H1 (cell line): Measurements from ENCODE around the gene AFG1L. TPM values are rescaled to one million over a fixed set of nuclear protein-coding genes. Genes with fewer than 3 reads are reported as not detected.

ENCODE experiments used
- CTCF ChIA-PET: fragments of 300-600 bp; sonication (Branson Sonifier 250); formaldehyde crosslinking; loops from one replicate; lab custom pipeline; 2021; ENCODE audit not compliant: partially characterized antibody; lab: Charles Lee
- POLR2A ChIA-PET: fragments of 300-600 bp; sonication (Branson Sonifier 250); formaldehyde crosslinking; loops from one replicate; lab custom pipeline; 2021; ENCODE audit warnings: inconsistent platforms; ENCODE audit not compliant: partially characterized antibody; lab: Charles Lee
- DNase-seq, 2 experiments: peaks; one replicate each; pipeline versions ENCODE4 v3.0.0 to v3.0.0-alpha.2; 2010 to 2022; ENCODE audit warnings: low spot score in 2 of 2, low read depth in 1 of 2, mixed read lengths in 1 of 2
- FAIRE-seq: peaks from 2 replicates; lab custom pipeline; 2011; peaks lifted over from hg19 to GRCh38; lab: Jason Lieb, UNC
- H2AFZ ChIP-seq: 2 replicates; pipeline ENCODE4 v1.8.1; 2012; ENCODE audit warnings: low read length, inconsistent platforms
- H2AK5ac ChIP-seq: 2 replicates; pipeline ENCODE4 v1.6.1; 2013; ENCODE audit warnings: low read depth, low read length
- H2BK120ac ChIP-seq: replicated peaks from 2 replicates; pipeline ENCODE3; 2013; ENCODE audit warnings: low read depth, low read length, inconsistent platforms
- H2BK12ac ChIP-seq: 2 replicates; pipeline ENCODE4 v1.6.1; 2013; ENCODE audit warnings: low read depth, low read length
- H2BK15ac ChIP-seq: 2 replicates; pipeline ENCODE4 v1.6.1; 2013; ENCODE audit warnings: low read length
- H2BK20ac ChIP-seq: 2 replicates; pipeline ENCODE4 v1.6.1; 2013; ENCODE audit warnings: low read length
- H2BK5ac ChIP-seq: 2 replicates; pipeline ENCODE4 v1.6.1; 2013; ENCODE audit warnings: low read depth, low read length
- H3K14ac ChIP-seq: 2 replicates; pipeline ENCODE4 v1.6.1; 2013; ENCODE audit warnings: inconsistent platforms; ENCODE audit not compliant: insufficient read length
- H3K18ac ChIP-seq: 2 replicates; pipeline ENCODE4 v1.6.1; 2013; ENCODE audit warnings: low read length; ENCODE audit errors: extremely low read depth
- H3K23ac ChIP-seq: 2 replicates; pipeline ENCODE4 v1.6.1; 2013; ENCODE audit warnings: inconsistent platforms; ENCODE audit not compliant: insufficient read length
- H3K23me2 ChIP-seq: 2 replicates; pipeline ENCODE4 v1.6.1; 2013; ENCODE audit warnings: low read depth, low read length
- H3K27ac ChIP-seq: 2 replicates; pipeline ENCODE4 v1.6.1; 2011; ENCODE audit warnings: low read depth, low read length, inconsistent platforms
- H3K27me3 ChIP-seq, 4 experiments: replicated peaks in 1 of 4; 1 replicate in 1 of 4; 2 replicates in 3 of 4; pipeline versions ENCODE4 v1.6.1 to v1.8.1; 2011 to 2013; ENCODE audit warnings: low read length in 3 of 4, mild to moderate bottlenecking in 3 of 4, inconsistent platforms in 2 of 4, mixed read lengths in 2 of 4, moderate library complexity in 1 of 4; ENCODE audit not compliant: control insufficient read depth in 3 of 4, insufficient read depth in 3 of 4; ENCODE audit errors: extremely low read depth in 1 of 4
- H3K36me3 ChIP-seq, 4 experiments: 2 replicates each; pipeline versions ENCODE4 v1.6.1 to v1.8.1; 2011 to 2013; ENCODE audit warnings: mild to moderate bottlenecking in 4 of 4, low read length in 3 of 4, moderate library complexity in 2 of 4, control low read depth in 1 of 4, inconsistent platforms in 1 of 4; ENCODE audit not compliant: insufficient read depth in 4 of 4, control insufficient read depth in 2 of 4
- H3K4ac ChIP-seq: replicated peaks from 2 replicates; pipeline ENCODE3; 2013; ENCODE audit warnings: low read length, low read depth, mixed read lengths, inconsistent platforms; ENCODE audit not compliant: insufficient read length
- H3K4me1 ChIP-seq, 4 experiments: replicated peaks in 1 of 4; 1 replicate in 1 of 4; 2 replicates in 3 of 4; pipeline versions ENCODE4 v1.6.1 to v1.8.1; 2011 to 2013; ENCODE audit warnings: low read length in 3 of 4, inconsistent platforms in 2 of 4, mixed read lengths in 1 of 4; ENCODE audit not compliant: insufficient read depth in 4 of 4, control insufficient read depth in 3 of 4
- H3K4me2 ChIP-seq, 2 experiments: 2 replicates each; pipeline versions ENCODE4 v1.6.1 to v1.8.1; 2011 to 2013; ENCODE audit warnings: low read depth in 2 of 2, low read length in 2 of 2, control low read depth in 1 of 2, inconsistent platforms in 1 of 2, mild to moderate bottlenecking in 1 of 2; ENCODE audit not compliant: insufficient read depth in 1 of 2
- H3K4me3 ChIP-seq, 4 experiments: fragments of 200-600, 300-600 bp in 1 of 4; sonication (generic), shearing (Covaris generic), sonication (Bioruptor Twin) in 1 of 4; 2 replicates each; pipeline versions ENCODE4 v1.5.1 to v1.8.1; 2011 to 2016; ENCODE audit warnings: low read length in 4 of 4, low read depth in 3 of 4, control low read depth in 2 of 4, inconsistent platforms in 2 of 4, mild to moderate bottlenecking in 2 of 4, mixed read lengths in 1 of 4, moderate library complexity in 1 of 4; ENCODE audit not compliant: insufficient read depth in 2 of 4; ENCODE audit errors: extremely low read depth in 1 of 4
- H3K56ac ChIP-seq: replicated peaks from 2 replicates; pipeline ENCODE3; 2013; ENCODE audit warnings: low read depth, mild to moderate bottlenecking, mixed read lengths, low read length, inconsistent platforms; ENCODE audit not compliant: insufficient read length
- H3K79me1 ChIP-seq: 2 replicates; pipeline ENCODE4 v1.6.1; 2013; ENCODE audit warnings: low read depth, low read length, control low read depth
- H3K79me2 ChIP-seq, 2 experiments: 2 replicates each; pipeline versions ENCODE4 v1.6.1 to v1.8.1; 2012 to 2013; ENCODE audit warnings: low read length in 2 of 2, mild to moderate bottlenecking in 2 of 2, inconsistent platforms in 1 of 2; ENCODE audit not compliant: insufficient read depth in 2 of 2, control insufficient read depth in 1 of 2
- H3K9ac ChIP-seq, 4 experiments: replicated peaks in 1 of 4; 1 replicate in 1 of 4; 2 replicates in 3 of 4; pipeline versions ENCODE4 v1.6.1 to v1.8.1; 2011 to 2013; ENCODE audit warnings: low read depth in 3 of 4, low read length in 3 of 4, control low read depth in 2 of 4, mild to moderate bottlenecking in 2 of 4, moderate library complexity in 2 of 4, inconsistent platforms in 1 of 4; ENCODE audit errors: extremely low read depth in 1 of 4
- H3K9me3 ChIP-seq, 2 experiments: 2 replicates each; pipeline versions ENCODE4 v1.6.1 to v1.8.1; 2012 to 2013; ENCODE audit warnings: mild to moderate bottlenecking in 2 of 2, moderate library complexity in 2 of 2, control low read depth in 1 of 2, inconsistent platforms in 1 of 2, low read depth in 1 of 2, low read length in 1 of 2, mixed read lengths in 1 of 2; ENCODE audit not compliant: insufficient read depth in 2 of 2
- H4K20me1 ChIP-seq, 2 experiments: replicated peaks in 1 of 2; 2 replicates each; pipeline versions ENCODE3 to v1.8.1; 2011 to 2013; ENCODE audit warnings: inconsistent platforms in 2 of 2, low read length in 2 of 2, mild to moderate bottlenecking in 1 of 2; ENCODE audit not compliant: insufficient read depth in 2 of 2, control insufficient read depth in 1 of 2
- H4K5ac ChIP-seq: 2 replicates; pipeline ENCODE4 v1.6.1; 2013; ENCODE audit warnings: low read length, low read depth, mixed read lengths, inconsistent platforms; ENCODE audit not compliant: insufficient read length
- H4K8ac ChIP-seq: 2 replicates; pipeline ENCODE4 v1.8.0; 2013; ENCODE audit warnings: mild to moderate bottlenecking, moderate library complexity, low read length, inconsistent platforms; ENCODE audit not compliant: insufficient read depth; ENCODE audit errors: extremely low read depth
- H4K91ac ChIP-seq: replicated peaks from 2 replicates; pipeline ENCODE3; 2013; ENCODE audit warnings: low read length, mixed read lengths, inconsistent platforms; ENCODE audit not compliant: insufficient read length
- ASH2L ChIP-seq: fragments of 200-600, 300-600 bp; sonication (generic); IDR thresholded peaks from one replicate; pipeline ENCODE4 v1.7.1; 2017; ENCODE audit warnings: low read length
- CHD1 ChIP-seq: IDR thresholded peaks from 2 replicates; pipeline ENCODE4 v1.6.1; 2012; ENCODE audit warnings: low read depth, low read length, improper control_type of control experiment
- GTF2F1 ChIP-seq: IDR thresholded peaks from 2 replicates; pipeline ENCODE4 v1.6.1; 2012; ENCODE audit warnings: low read depth, low read length, improper control_type of control experiment, borderline replicate concordance
- NRF1 ChIP-seq: IDR thresholded peaks from 2 replicates; pipeline ENCODE4 v1.6.1; 2011; ENCODE audit warnings: mild to moderate bottlenecking, low read depth, low read length, improper control_type of control experiment
- SIN3A ChIP-seq, 2 experiments: IDR thresholded peaks in 1 of 2; conservative IDR thresholded peaks in 1 of 2; 2 replicates each; pipeline ENCODE4 v1.6.1; 2011 to 2012; ENCODE audit warnings: low read length in 2 of 2, improper control_type of control experiment in 1 of 2, low read depth in 1 of 2, mild to moderate bottlenecking in 1 of 2
- SIRT6 ChIP-seq: IDR thresholded peaks from one replicate; pipeline ENCODE4 v1.7.1; 2012; ENCODE audit warnings: low read length, inconsistent platforms
- ZNF274 ChIP-seq: IDR thresholded peaks from 2 replicates; pipeline ENCODE4 v1.7.0; 2012; ENCODE audit warnings: low read length, borderline replicate concordance; ENCODE audit errors: extremely low read depth
- WGBS, 2 experiments: shearing (Covaris generic) in 1 of 2; methylation state at CpG; one replicate each; pipeline versions ENCODE4 v1.1.6 to v1.1.7; 2013 to 2015; ENCODE audit warnings: low lambda C conversion rate in 2 of 2, mixed read lengths in 2 of 2, inconsistent platforms in 1 of 2, low coverage in 1 of 2, missing lambda C conversion rate in 1 of 2; ENCODE audit not compliant: insufficient replicate concordance in 2 of 2, insufficient coverage in 1 of 2, insufficient read length in 1 of 2; ENCODE audit errors: extremely low coverage in 1 of 2, missing lambda C conversion rate in 1 of 2; 5-methylcytosine and 5-hydroxymethylcytosine counted together
- long read RNA-seq, 2 experiments: library from RNA in 1 of 2; library from capped mRNA in 1 of 2; stranded (forward); transcript quantifications; one replicate each; pipeline ENCODE4 v2.0.0, GENCODE V29; 2021; ENCODE audit warnings: inconsistent platforms in 1 of 2
- polyA minus RNA-seq, 3 experiments: library from RNA; depleted of rRNA, polyadenylated mRNA; stranded (reverse); fragments of >200 nt; gene quantifications; 1 replicate in 2 of 3; 2 replicates in 1 of 3; pipeline ENCODE4 v1.2.3, GENCODE V29; 2011
- polyA plus RNA-seq, 7 experiments: library from polyadenylated mRNA; depleted of rRNA in 3 of 7; stranded (reverse) in 5 of 7; unstranded in 2 of 7; fragments of >200 nt in 5 of 7; fragments of 200-250 nt in 2 of 7; gene quantifications; 1 replicate in 5 of 7; 2 replicates in 1 of 7; 4 replicates in 1 of 7; pipeline versions ENCODE4 v1.2.1 to v1.2.3, GENCODE V29; 2011 to 2013; ENCODE audit warnings: missing spikeins in 2 of 7, mixed read lengths in 2 of 7
- total RNA-seq: library from RNA; stranded (reverse); fragmentation: NEBNext Ultra II Directional; extraction: Animal tissue kit (Norgen Biotek cat#: 25700); gene quantifications from 2 replicates; pipeline ENCODE4 v1.2.1, GENCODE V29; 2021

The AFG1L gene
- 5.7 and 7.8 TPM in 2 replicates for total RNA-seq
- polyA plus RNA-seq (2011; rRNA removed), result 0.98 and 1.2 TPM in 2 replicates
- 1.2 TPM for polyA plus RNA-seq (2011; cell fraction: cytosol; rRNA removed)
- 4.1 TPM for polyA plus RNA-seq (2011; cell fraction: nucleus; rRNA removed)
- 2.1 to 4.4 TPM (median 3.1 TPM) in 4 replicates for polyA plus RNA-seq (2012, experiment 1 of 2)
- 0.33 TPM for polyA plus RNA-seq (2012, experiment 2 of 2)
- 1.9 TPM for polyA plus RNA-seq (2013, experiment 1 of 2)
- polyA plus RNA-seq (2013, experiment 2 of 2), result 2.0 TPM
- 5.5 and 6.1 TPM in 2 replicates for polyA minus RNA-seq (2011; rRNA and poly(A)+ RNA removed)
- polyA minus RNA-seq (2011; cell fraction: cytosol; rRNA and poly(A)+ RNA removed), result 7.9 TPM
- 14.0 TPM for polyA minus RNA-seq (2011; cell fraction: nucleus; rRNA and poly(A)+ RNA removed)
- long read RNA-seq, experiment 1, full-length matches to known transcripts, result 1 of 5 reads
- long read RNA-seq, experiment 1, partial matches to known transcripts, result 0 of 5 reads
- long read RNA-seq, experiment 1, other reads (novel, unspliced or antisense), result 4 of 5 reads
- long read RNA-seq, experiment 2, full-length matches to known transcripts, result 5 of 8 reads
- long read RNA-seq, experiment 2, partial matches to known transcripts, result 1 of 8 reads
- long read RNA-seq, experiment 2, other reads (novel, unspliced or antisense), result 2 of 8 reads

DNA sequence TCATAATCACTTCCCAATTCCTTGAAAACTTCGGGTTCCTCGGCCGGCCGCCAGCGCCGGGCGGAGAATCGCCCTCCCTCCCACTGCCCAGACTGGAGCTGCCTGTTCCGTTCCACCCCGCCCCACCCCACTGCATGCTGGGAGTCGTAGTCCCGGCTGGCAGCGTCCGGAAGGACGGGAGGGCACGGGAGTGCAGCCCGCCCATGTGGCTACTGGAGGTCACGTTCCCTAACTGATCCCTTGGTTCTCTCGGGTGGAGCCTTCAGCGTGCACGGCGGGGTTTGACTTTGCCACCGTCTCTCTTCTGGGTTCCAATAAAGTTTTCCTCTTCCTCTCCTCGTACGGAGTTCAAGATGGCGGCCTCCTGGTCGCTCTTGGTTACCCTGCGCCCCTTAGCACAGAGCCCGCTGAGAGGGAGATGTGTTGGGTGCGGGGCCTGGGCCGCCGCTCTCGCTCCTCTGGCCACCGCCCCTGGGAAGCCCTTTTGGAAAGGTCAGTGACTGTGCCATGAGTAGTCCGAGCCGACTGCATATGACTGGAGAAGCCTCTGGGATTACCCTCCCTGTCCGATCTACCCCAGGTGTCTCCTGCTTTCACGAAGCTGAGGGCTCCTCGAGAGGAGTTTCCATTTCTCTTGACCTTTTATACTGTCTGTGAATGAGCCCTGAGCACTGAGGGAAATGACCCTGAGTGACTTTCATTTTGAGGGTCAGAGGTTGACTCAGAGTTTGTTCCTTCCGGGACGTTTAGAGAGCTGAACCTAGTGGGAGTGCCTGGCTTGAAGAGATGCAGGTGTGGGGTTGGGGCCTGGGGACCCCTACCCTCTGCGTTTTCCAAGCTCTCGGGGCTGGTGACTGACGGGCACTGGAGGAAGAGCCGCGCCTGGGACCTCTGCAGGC lies at the start of gene AFG1L:
AFG1L (plus strand) TSS at position 328 of the 899 bp plus-strand sequence; CDS start at position 354, 26 bp downstream.
- POLR2A ChIA-PET, result interaction anchor here (0.6 to 2.0 kb wide), 14 partner anchors 9 to 379 kb away, joined by 3 to 19 read pairs (median 4); partner anchors contain the start of gene SNX3
- no peak for FAIRE-seq
- TF ChIP-seq SIN3A (conservative IDR thresholded peaks at IDR 0.05 in 1 of 2, IDR thresholded peaks at IDR 0.05 in 1 of 2; ENCODE audit: low read depth in 1 of 2, low read length in 2 of 2), result peak in 1 of 2 experiments; percentile 86; a peak in 2 of 4 replicates
- no peak for TF ChIP-seq NRF1
- TF ChIP-seq GTF2F1, result no peak
- TF ChIP-seq SIRT6, result no peak
- no peak for TF ChIP-seq ZNF274
- peak; percentile 97 for TF ChIP-seq ASH2L
- TF ChIP-seq CHD1, result no peak

More for the DNA sequence above, at the start of gene AFG1L:
- peak; percentile 79 to 94 for DNase-seq
- Histone ChIP-seq H3K79me2 (peaks cover 0 to 5% of the 10 kb centered on the region in 2 experiments; a peak in 1 of 4 replicates), H4K5ac (peak within 1 kb of the TSS; percentile 95), H2BK120ac (no peak within 1 kb of the TSS), H3K56ac (peak within 1 kb of the TSS; percentile 85), H3K9ac (peak within 1 kb of the TSS; percentile 79 to 89 (median 84)), H2BK20ac (no peak within 1 kb of the TSS), H2BK5ac (peak within 1 kb of the TSS; percentile 98), H2BK15ac (no peak within 1 kb of the TSS), H4K20me1 (no peaks in the 10 kb centered on the region), H3K27ac (peak within 1 kb of the TSS; percentile 93), H3K23ac (no peak within 1 kb of the TSS), H4K91ac (peak within 1 kb of the TSS; percentile 17), H4K8ac (peak within 1 kb of the TSS; percentile 95; the same call in 1 of the 2 replicates), H3K4me1 (0 out of 7 replicates have a peak, but pooled peaks cover 0 to 2% (median 0%) of the 10 kb centered on the region in 4 experiments), H2AFZ (peak within 1 kb of the TSS; percentile 90), H2AK5ac (no peak within 1 kb of the TSS), H3K4me3 (peak within 1 kb of the TSS; percentile 74 to 94 (median 84)), H2BK12ac (peak within 1 kb of the TSS; percentile 85; the same call in 1 of the 2 replicates), H3K36me3 (no peaks in the 10 kb centered on the region), H3K4me2 (peak within 1 kb of the TSS; percentile 63 to 87), H3K9me3 (no peaks in the 10 kb centered on the region), H3K14ac (no peak within 1 kb of the TSS), H3K27me3 (no peaks in the 10 kb centered on the region), H3K79me1 (no peaks in the 10 kb centered on the region), H3K18ac (peak within 1 kb of the TSS; percentile 99), H3K23me2 (no peaks in the 10 kb centered on the region), H3K4ac (no peak within 1 kb of the TSS)
- CTCF ChIA-PET, result interaction anchor here (0.8 to 1.2 kb wide), 3 partner anchors 12 to 199 kb away, joined by 3 to 5 read pairs (median 3); no protein-coding TSS in a partner anchor
- 4% methylated on average over 46 of the region's 46 CpGs; no CpG with 5 or more reads in 1 of the 2 experiments for WGBS, 2 experiments
